HEK293 (cell line): Measurements from ENCODE around the gene LYPD6B.

Source experiments
- CTCF ChIA-PET: fragments of 350-600 bp; formaldehyde crosslinking; extraction: SDS; loops from one replicate; lab custom pipeline; 2021; ENCODE audit warnings: antibody characterized with exemption; lab: Yijun Ruan, JAX
- POLR2A ChIA-PET: fragments of 300-600 bp; formaldehyde crosslinking; extraction: SDS; loops from one replicate; lab custom pipeline; 2020; ENCODE audit warnings: antibody characterized with exemption, inconsistent platforms; lab: Yijun Ruan, JAX
- H3K27ac ChIP-seq: fragments of 200-500 bp; sonication (Bioruptor generic); 2 replicates; pipeline ENCODE4 v1.5.1; 2014; ENCODE audit warnings: low read depth, low read length, control low read depth, inconsistent platforms; ENCODE audit errors: extremely low read depth
- H3K36me3 ChIP-seq, 2 experiments: fragments of 200-500 bp in 1 of 2; sonication (Bioruptor generic) in 1 of 2; 1 replicate in 1 of 2; 2 replicates in 1 of 2; pipeline ENCODE4 v1.5.1; 2014 to 2017; ENCODE audit warnings: inconsistent platforms in 2 of 2, low read length in 2 of 2; ENCODE audit not compliant: control insufficient read depth in 2 of 2, insufficient read depth in 1 of 2
- H3K4me1 ChIP-seq: fragments of 200-500 bp; sonication (Bioruptor generic); 2 replicates; pipeline ENCODE4 v1.5.1; 2014; ENCODE audit warnings: mild to moderate bottlenecking, low read length, inconsistent platforms; ENCODE audit not compliant: control insufficient read depth, insufficient read depth
- H3K4me3 ChIP-seq: 2 replicates; pipeline ENCODE4 v1.5.1; 2011; ENCODE audit warnings: low read depth, mild to moderate bottlenecking, control low read depth, low read length, moderate library complexity
- H3K9me3 ChIP-seq: fragments of 200-500 bp; sonication (Bioruptor generic); 2 replicates; pipeline ENCODE4 v1.5.1; 2014; ENCODE audit warnings: low read depth, low read length, inconsistent platforms; ENCODE audit not compliant: control insufficient read depth, insufficient read depth
- EGR2 ChIP-seq: fragments of 450-650 bp; formaldehyde crosslinking; IDR thresholded peaks from 2 replicates; pipeline ENCODE4 v1.5.1; 2016; ENCODE audit warnings: low read depth, missing biosample characterization, missing genetic modification characterization
- GFI1B ChIP-seq: fragments of 450-650 bp; formaldehyde crosslinking; IDR thresholded peaks from 2 replicates; pipeline ENCODE4 v1.5.1; 2016; ENCODE audit warnings: missing biosample characterization, missing genetic modification characterization
- HOXA7 ChIP-seq: sonication (generic); formaldehyde crosslinking; IDR thresholded peaks from 2 replicates; pipeline ENCODE4 v1.8.1; 2022; ENCODE audit warnings: missing genetic modification reagents, borderline replicate concordance
- OVOL3 ChIP-seq: fragments of 450-650 bp; formaldehyde crosslinking; IDR thresholded peaks from 2 replicates; pipeline ENCODE4 v1.5.1; 2016; ENCODE audit warnings: missing biosample characterization, missing genetic modification characterization
- RBAK ChIP-seq: fragments of 450-650 bp; formaldehyde crosslinking; IDR thresholded peaks from 2 replicates; pipeline ENCODE4 v1.5.1; 2016; ENCODE audit warnings: missing biosample characterization, missing genetic modification characterization
- SCRT2 ChIP-seq: fragments of 450-650 bp; formaldehyde crosslinking; IDR thresholded peaks from 2 replicates; pipeline ENCODE4 v1.5.1; 2016; ENCODE audit warnings: missing biosample characterization, missing genetic modification characterization
- ZBTB17 ChIP-seq: fragments of 450-650 bp; formaldehyde crosslinking; IDR thresholded peaks from 2 replicates; pipeline ENCODE4 v1.5.1; 2016; ENCODE audit warnings: missing biosample characterization, missing genetic modification characterization
- ZBTB6 ChIP-seq: fragments of 450-650 bp; formaldehyde crosslinking; IDR thresholded peaks from 2 replicates; pipeline ENCODE4 v1.5.1; 2017; ENCODE audit warnings: missing biosample characterization, missing genetic modification characterization
- ZEB2 ChIP-seq: fragments of 450-650 bp; formaldehyde crosslinking; IDR thresholded peaks from 2 replicates; pipeline ENCODE4 v1.5.1; 2016; ENCODE audit warnings: missing biosample characterization, missing genetic modification characterization
- ZNF112 ChIP-seq: fragments of 450-650 bp; formaldehyde crosslinking; IDR thresholded peaks from 2 replicates; pipeline ENCODE4 v1.5.0; 2017; ENCODE audit warnings: missing biosample characterization, missing genetic modification characterization
- ZNF132 ChIP-seq: fragments of 450-650 bp; formaldehyde crosslinking; IDR thresholded peaks from 2 replicates; pipeline ENCODE4 v1.5.1; 2017; ENCODE audit warnings: missing biosample characterization, missing genetic modification characterization, borderline replicate concordance
- ZNF174 ChIP-seq: fragments of 450-650 bp; formaldehyde crosslinking; IDR thresholded peaks from 2 replicates; pipeline ENCODE4 v1.5.0; 2017; ENCODE audit warnings: missing biosample characterization, mild to moderate bottlenecking, missing genetic modification characterization
- ZNF248 ChIP-seq: fragments of 450-650 bp; formaldehyde crosslinking; IDR thresholded peaks from 2 replicates; pipeline ENCODE4 v1.5.1; 2017; ENCODE audit warnings: missing biosample characterization, missing genetic modification characterization
- ZNF324 ChIP-seq: fragments of 450-650 bp; formaldehyde crosslinking; IDR thresholded peaks from 2 replicates; pipeline ENCODE4 v1.5.1; 2016; ENCODE audit warnings: missing biosample characterization, missing genetic modification characterization
- ZNF501 ChIP-seq: fragments of 450-650 bp; formaldehyde crosslinking; IDR thresholded peaks from 2 replicates; pipeline ENCODE4 v1.5.1; 2016; ENCODE audit warnings: missing biosample characterization, missing genetic modification characterization
- ZNF510 ChIP-seq: fragments of 450-650 bp; formaldehyde crosslinking; IDR thresholded peaks from 2 replicates; pipeline ENCODE4 v1.5.1; 2018; ENCODE audit warnings: mild to moderate bottlenecking, missing genetic modification characterization, missing biosample characterization; ENCODE audit not compliant: insufficient replicate concordance
- ZNF529 ChIP-seq: fragments of 450-650 bp; formaldehyde crosslinking; IDR thresholded peaks from 2 replicates; pipeline ENCODE4 v1.5.1; 2017; ENCODE audit warnings: missing genetic modification characterization, missing biosample characterization; ENCODE audit not compliant: insufficient replicate concordance
- ZNF558 ChIP-seq: fragments of 450-650 bp; formaldehyde crosslinking; IDR thresholded peaks from 2 replicates; pipeline ENCODE4 v1.5.1; 2016; ENCODE audit warnings: missing biosample characterization, missing genetic modification characterization
- ZNF596 ChIP-seq: fragments of 450-650 bp; IDR thresholded peaks from 2 replicates; pipeline ENCODE4 v1.5.0; 2018; ENCODE audit warnings: missing biosample characterization, mild to moderate bottlenecking, missing genetic modification characterization, moderate library complexity
- ZNF623 ChIP-seq: fragments of 450-650 bp; formaldehyde crosslinking; IDR thresholded peaks from 2 replicates; pipeline ENCODE4 v1.5.1; 2016; ENCODE audit warnings: missing biosample characterization, missing genetic modification characterization
- ZNF660 ChIP-seq: fragments of 450-650 bp; IDR thresholded peaks from 2 replicates; pipeline ENCODE4 v1.5.1; 2018; ENCODE audit warnings: missing biosample characterization, mild to moderate bottlenecking, missing genetic modification characterization
- ZNF670 ChIP-seq: fragments of 450-650 bp; formaldehyde crosslinking; IDR thresholded peaks from 2 replicates; pipeline ENCODE4 v1.5.1; 2016; ENCODE audit warnings: missing biosample characterization, missing genetic modification characterization, low read depth
- TF ChIP-seq, protein P1 (sequence below): fragments of 450-650 bp; formaldehyde crosslinking; IDR thresholded peaks from 2 replicates; pipeline ENCODE4 v1.5.1; 2017; ENCODE audit warnings: missing biosample characterization, missing genetic modification characterization
- TF ChIP-seq, protein P2 (sequence below): fragments of 450-650 bp; formaldehyde crosslinking; IDR thresholded peaks from 2 replicates; pipeline ENCODE4 v1.5.1; 2017; ENCODE audit warnings: missing biosample characterization, missing genetic modification characterization

The LYPD6B gene

DNA sequence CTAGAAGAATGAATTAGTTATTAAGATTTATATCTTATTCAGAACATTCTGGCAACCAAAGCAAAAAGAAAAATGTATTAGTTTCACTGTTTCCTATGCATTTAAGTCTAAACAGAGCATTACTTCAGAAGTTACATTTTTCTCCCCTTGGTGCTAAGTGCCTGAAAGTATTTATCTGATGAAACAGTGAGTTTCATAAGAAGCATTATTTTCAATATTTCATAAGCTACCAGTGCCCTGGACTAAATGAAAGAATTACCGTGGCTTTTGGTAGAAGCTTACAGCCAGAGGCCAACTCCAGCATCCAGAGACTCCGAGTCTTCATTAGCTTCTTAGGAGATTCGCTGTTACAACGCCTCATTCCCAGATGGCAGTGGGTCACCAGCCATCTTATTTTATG lies 97.6 kb downstream of the LYPD6B start (continued):
- TF ChIP-seq ZNF558 (tag by site-specific recombination), result no peak
- no peak for TF ChIP-seq RBAK (tag by site-specific recombination)
- no peak for TF ChIP-seq ZNF112 (tag by site-specific recombination)
- no peak for TF ChIP-seq GFI1B (tag by site-specific recombination)
- TF ChIP-seq ZNF510 (tag by site-specific recombination), result no peak
- no peak for TF ChIP-seq ZNF248
- no peak for TF ChIP-seq ZNF660 (tag by site-specific recombination)
- TF ChIP-seq, all 188 proteins: peak for 0

DNA sequence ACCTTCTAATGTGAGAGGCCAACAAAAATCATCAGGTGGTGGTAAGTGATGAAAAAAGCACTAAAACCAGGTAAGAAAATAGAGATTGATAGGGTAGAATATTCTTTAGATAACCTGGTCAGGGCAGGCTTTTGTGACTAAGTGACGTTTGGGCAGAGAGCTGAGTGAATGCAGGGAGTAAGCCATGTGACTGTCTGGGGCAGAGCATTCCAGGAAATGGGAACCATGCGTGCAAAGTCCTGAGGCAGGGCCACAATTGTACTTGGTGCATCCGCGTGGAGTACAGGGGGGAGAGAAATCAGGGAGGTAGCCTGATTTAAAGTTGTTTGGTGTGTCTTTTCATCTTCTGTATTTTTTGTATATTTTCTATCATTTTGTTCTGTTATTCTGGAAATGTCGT lies 102.5 kb downstream of the LYPD6B start:
- ChIA-PET POLR2A (no interaction called here), CTCF (interaction anchor here (1.2 kb wide), 1 partner anchor 124 kb away, joined by 4 read pairs; no protein-coding TSS in a partner anchor)
- no peaks in the 10 kb centered on the region for H3K9me3 ChIP-seq
- H3K4me3 ChIP-seq, result no peak overlapping the region
- H3K27ac ChIP-seq, result no peak overlapping the region
- H3K4me1 ChIP-seq, result 0 out of 2 replicates have a peak, but pooled peaks cover 2% of the 10 kb centered on the region
- TF ChIP-seq ZBTB6 (tag by site-specific recombination), result no peak
- TF ChIP-seq, protein P1, sequence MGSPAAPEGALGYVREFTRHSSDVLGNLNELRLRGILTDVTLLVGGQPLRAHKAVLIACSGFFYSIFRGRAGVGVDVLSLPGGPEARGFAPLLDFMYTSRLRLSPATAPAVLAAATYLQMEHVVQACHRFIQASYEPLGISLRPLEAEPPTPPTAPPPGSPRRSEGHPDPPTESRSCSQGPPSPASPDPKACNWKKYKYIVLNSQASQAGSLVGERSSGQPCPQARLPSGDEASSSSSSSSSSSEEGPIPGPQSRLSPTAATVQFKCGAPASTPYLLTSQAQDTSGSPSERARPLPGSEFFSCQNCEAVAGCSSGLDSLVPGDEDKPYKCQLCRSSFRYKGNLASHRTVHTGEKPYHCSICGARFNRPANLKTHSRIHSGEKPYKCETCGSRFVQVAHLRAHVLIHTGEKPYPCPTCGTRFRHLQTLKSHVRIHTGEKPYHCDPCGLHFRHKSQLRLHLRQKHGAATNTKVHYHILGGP (tag by site-specific recombination), result 0 out of 2 replicates have a peak, but pooled peaks have one; percentile 10
- H3K36me3 ChIP-seq, result no peaks in the 10 kb centered on the region

GRCh38 chr2:149143734-149144133 lies 105.2 kb downstream of the LYPD6B start:
- CTCF ChIA-PET, result interaction anchor here (0.6 kb wide), 1 partner anchor 20 kb away, joined by 4 read pairs; no protein-coding TSS in a partner anchor

More at GRCh38 chr2:149143734-149144133, 105.2 kb downstream of the LYPD6B start:
- no peak for TF ChIP-seq ZNF596 (tag by site-specific recombination)
- TF ChIP-seq EGR2 (tag by site-specific recombination), result no peak
- TF ChIP-seq, protein P2, sequence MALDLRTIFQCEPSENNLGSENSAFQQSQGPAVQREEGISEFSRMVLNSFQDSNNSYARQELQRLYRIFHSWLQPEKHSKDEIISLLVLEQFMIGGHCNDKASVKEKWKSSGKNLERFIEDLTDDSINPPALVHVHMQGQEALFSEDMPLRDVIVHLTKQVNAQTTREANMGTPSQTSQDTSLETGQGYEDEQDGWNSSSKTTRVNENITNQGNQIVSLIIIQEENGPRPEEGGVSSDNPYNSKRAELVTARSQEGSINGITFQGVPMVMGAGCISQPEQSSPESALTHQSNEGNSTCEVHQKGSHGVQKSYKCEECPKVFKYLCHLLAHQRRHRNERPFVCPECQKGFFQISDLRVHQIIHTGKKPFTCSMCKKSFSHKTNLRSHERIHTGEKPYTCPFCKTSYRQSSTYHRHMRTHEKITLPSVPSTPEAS, result no peak
- no peak for TF ChIP-seq ZNF501 (tag by site-specific recombination)
- TF ChIP-seq ZEB2 (tag by site-specific recombination), result no peak
- TF ChIP-seq ZNF623 (tag by site-specific recombination), result no peak
- no peak for TF ChIP-seq ZNF529 (tag by site-specific recombination)
- TF ChIP-seq ZNF324, result no peak
- TF ChIP-seq ZNF660 (tag by site-specific recombination), result no peak
- TF ChIP-seq OVOL3 (tag by site-specific recombination), result no peak
- TF ChIP-seq ZNF670, result no peak
- TF ChIP-seq SCRT2, result no peak
- no peak for TF ChIP-seq ZBTB17 (tag by site-specific recombination)
- TF ChIP-seq HOXA7, result no peak
- no peak for TF ChIP-seq ZNF174 (tag by site-specific recombination)
- no peak for TF ChIP-seq ZNF132 (tag by site-specific recombination)
- Histone ChIP-seq H3K9me3 (no peaks in the 10 kb centered on the region), H3K27ac (no peak overlapping the region), H3K4me3 (no peak overlapping the region), H3K4me1 (peaks cover 13% of the 10 kb centered on the region; the same call in 1 of the 2 replicates), H3K36me3 (no peaks in the 10 kb centered on the region)
- POLR2A ChIA-PET, result no interaction called here
